ENCODE data around the gene TADA1. TPM values are rescaled to one million over a fixed set of nuclear protein-coding genes. Genes with fewer than 3 reads are reported as not detected.

The TADA1 gene
- total RNA-seq, 2 donors from 2014 or later: 10.1 to 12.1 TPM

DNA sequence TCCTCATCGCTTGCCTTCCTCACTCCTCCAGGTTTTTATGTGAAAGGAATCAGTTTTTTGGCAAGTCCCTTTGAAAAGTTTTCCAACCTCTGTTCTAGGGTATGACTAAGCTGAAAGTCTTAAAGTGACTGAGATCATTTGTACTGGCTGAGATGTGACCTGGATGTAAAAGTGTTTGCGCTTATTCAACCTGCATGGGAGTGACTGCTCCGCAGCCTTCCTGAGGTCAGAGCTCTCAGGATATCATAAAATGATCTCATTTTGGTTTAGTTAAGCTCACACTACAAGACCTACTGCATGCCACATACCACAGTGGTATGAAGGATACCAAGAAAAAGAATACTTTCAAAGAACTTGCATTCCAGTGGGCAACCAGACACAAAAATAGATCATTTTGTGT is 29.8 kb upstream of the TADA1 start:
- intact Hi-C loops (cut with DNase I): no loop called here
- Histone ChIP-seq H3K4me3 (no peak overlapping the region), H3K9me3 (no peaks in the 10 kb centered on the region), H3K4me1 (no peaks in the 10 kb centered on the region), H3K36me3 (no peaks in the 10 kb centered on the region), H3K9ac (ENCODE audit: low read depth in 2 of 2, low read length in 2 of 2) (no peak overlapping the region), H3K27me3 (no peaks in the 10 kb centered on the region), H3K27ac (no peak overlapping the region)
- DNase-seq: no peak
- TF ChIP-seq, protein P1, sequence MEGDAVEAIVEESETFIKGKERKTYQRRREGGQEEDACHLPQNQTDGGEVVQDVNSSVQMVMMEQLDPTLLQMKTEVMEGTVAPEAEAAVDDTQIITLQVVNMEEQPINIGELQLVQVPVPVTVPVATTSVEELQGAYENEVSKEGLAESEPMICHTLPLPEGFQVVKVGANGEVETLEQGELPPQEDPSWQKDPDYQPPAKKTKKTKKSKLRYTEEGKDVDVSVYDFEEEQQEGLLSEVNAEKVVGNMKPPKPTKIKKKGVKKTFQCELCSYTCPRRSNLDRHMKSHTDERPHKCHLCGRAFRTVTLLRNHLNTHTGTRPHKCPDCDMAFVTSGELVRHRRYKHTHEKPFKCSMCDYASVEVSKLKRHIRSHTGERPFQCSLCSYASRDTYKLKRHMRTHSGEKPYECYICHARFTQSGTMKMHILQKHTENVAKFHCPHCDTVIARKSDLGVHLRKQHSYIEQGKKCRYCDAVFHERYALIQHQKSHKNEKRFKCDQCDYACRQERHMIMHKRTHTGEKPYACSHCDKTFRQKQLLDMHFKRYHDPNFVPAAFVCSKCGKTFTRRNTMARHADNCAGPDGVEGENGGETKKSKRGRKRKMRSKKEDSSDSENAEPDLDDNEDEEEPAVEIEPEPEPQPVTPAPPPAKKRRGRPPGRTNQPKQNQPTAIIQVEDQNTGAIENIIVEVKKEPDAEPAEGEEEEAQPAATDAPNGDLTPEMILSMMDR (IDR thresholded peaks at IDR 0.05): no peak

DNA sequence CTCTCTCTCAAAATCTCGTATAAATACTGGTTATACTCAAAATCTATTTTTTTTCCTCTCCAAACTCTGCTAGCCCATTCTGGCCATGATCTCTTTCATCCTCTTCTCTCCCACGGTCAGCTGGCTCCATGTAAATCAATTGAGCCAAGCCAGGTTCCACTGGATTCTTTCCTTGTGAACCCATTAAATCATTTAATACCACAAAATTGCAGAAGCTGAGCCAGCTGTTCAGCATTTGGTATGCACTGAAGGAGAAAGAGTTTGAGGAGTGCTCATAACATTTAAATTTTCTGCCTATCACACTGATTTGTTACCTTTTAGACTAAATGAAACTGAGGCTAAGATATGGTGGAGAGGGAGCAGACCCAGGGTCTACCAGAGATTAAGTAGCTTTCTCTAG is 29.1 kb upstream of the TADA1 start:
- TF ChIP-seq, protein P1 (IDR thresholded peaks at IDR 0.05): no peak
- no peak overlapping the region for H3K4me3 ChIP-seq
- DNase-seq: no peak
- H3K9ac ChIP-seq (ENCODE audit: low read depth in 2 of 2, low read length in 2 of 2): no peak overlapping the region
- no peaks in the 10 kb centered on the region for H3K27me3 ChIP-seq
- intact Hi-C loops (cut with DNase I): no loop called here
- no peaks in the 10 kb centered on the region for H3K9me3 ChIP-seq
- no peaks in the 10 kb centered on the region for H3K4me1 ChIP-seq
- no peak overlapping the region for H3K27ac ChIP-seq
- H3K36me3 ChIP-seq: no peaks in the 10 kb centered on the region

DNA sequence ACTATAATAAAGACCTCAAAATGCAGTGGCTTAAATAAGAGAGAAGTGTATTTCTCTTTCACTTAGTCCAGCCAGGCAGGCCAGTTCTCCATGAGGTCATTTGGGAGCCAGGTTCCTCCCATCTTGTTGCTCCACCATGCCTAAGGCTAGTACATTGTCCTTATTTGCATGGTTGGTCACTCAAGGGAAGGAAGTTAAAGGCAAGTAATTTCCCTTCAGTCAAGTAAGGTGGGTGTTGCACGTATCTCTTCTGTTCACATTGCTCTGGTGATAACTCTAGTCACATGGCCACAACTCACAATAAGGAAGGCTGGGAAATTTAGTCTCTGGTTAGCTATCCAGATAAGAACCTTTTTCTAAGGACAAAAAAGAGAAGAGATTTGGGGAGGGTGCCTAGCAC is 27.2 kb upstream of the TADA1 start:
- Histone ChIP-seq H3K36me3 (no peaks in the 10 kb centered on the region), H3K9me3 (no peaks in the 10 kb centered on the region), H3K4me3 (no peak overlapping the region), H3K9ac (ENCODE audit: low read depth in 2 of 2, low read length in 2 of 2) (no peak overlapping the region), H3K4me1 (no peaks in the 10 kb centered on the region), H3K27me3 (no peaks in the 10 kb centered on the region), H3K27ac (no peak overlapping the region)
- intact Hi-C loops (cut with DNase I): no loop called here
- DNase-seq: no peak
- TF ChIP-seq, protein P1 (IDR thresholded peaks at IDR 0.05): no peak

DNA sequence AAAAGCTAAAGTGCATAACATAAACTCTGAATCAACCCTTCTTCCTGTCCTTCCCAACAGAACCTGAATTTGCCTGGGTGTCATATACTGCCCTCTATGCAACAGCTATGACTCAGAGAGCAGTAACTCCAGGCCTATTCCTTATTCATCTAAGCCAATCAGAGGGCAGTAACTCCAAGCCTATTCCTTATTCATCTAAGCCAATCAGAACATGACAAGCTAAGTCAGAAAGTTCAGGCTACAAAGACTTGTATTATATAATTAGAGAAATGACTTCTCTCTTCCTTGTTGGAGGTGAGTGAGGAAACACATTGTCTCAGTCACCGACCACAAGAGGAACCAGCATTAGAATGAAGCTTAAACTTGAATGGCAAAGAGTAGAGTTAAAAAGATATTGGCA is 26.2 kb upstream of the TADA1 start:
- Histone ChIP-seq H3K27ac (no peak overlapping the region), H3K9ac (ENCODE audit: low read depth in 2 of 2, low read length in 2 of 2) (no peak overlapping the region), H3K4me3 (no peak overlapping the region), H3K27me3 (no peaks in the 10 kb centered on the region), H3K9me3 (no peaks in the 10 kb centered on the region), H3K36me3 (no peaks in the 10 kb centered on the region), H3K4me1 (no peaks in the 10 kb centered on the region)
- intact Hi-C loops (cut with DNase I): no loop called here
- TF ChIP-seq, protein P1 (IDR thresholded peaks at IDR 0.05): no peak
- DNase-seq: no peak

DNA sequence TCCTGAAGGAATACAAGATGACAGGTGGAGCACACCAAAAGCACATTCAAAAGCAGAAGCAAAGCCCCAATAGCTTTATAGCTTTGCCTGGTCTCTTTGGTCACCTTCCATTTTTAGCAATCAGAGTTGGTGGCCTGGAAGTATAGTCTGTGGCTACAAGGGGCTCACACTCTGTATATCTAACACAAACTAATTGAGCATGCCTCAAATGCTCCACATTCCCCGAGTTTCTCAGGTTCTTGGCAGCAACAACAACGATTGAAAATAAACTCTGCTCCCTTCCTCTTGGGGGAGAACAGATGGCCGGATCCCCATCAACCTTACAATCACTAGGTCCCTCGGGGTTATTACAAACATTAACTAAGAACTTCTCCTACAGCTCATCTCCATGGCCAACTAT is 24.9 kb upstream of the TADA1 start:
- no peaks in the 10 kb centered on the region for H3K36me3 ChIP-seq
- H3K9ac ChIP-seq (ENCODE audit: low read depth in 2 of 2, low read length in 2 of 2): no peak overlapping the region
- no peaks in the 10 kb centered on the region for H3K9me3 ChIP-seq
- no peak overlapping the region for H3K4me3 ChIP-seq
- no peak overlapping the region for H3K27ac ChIP-seq
- intact Hi-C loops (cut with DNase I): no loop called here
- no peaks in the 10 kb centered on the region for H3K4me1 ChIP-seq
- no peaks in the 10 kb centered on the region for H3K27me3 ChIP-seq
- no peak for DNase-seq
- TF ChIP-seq, protein P1 (IDR thresholded peaks at IDR 0.05): no peak

DNA sequence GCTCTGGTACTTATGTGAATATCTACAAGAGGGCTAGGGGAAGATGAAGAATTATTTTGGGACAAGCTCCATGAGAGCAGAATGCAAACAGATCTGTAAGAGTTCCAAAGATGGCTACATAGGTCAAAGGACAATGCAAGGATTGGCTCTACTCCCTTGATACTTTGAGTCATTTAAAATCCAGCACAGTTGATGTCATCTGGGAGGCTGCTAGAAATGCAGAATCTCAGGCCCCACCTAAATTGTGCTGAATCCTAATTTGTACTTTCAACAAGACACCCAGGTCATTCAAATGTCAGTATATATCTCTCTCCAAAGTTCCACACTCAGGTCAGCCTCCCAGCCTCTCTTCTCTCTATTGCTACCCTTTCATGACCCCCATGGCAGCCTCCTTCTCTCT is 23.7 kb upstream of the TADA1 start:
- TF ChIP-seq, protein P1 (IDR thresholded peaks at IDR 0.05): no peak

More for the DNA sequence above, 23.7 kb upstream of the TADA1 start:
- H3K9ac ChIP-seq (ENCODE audit: low read depth in 2 of 2, low read length in 2 of 2): no peak overlapping the region
- H3K4me1 ChIP-seq: no peaks in the 10 kb centered on the region
- no peak for DNase-seq
- no peak overlapping the region for H3K27ac ChIP-seq
- no peaks in the 10 kb centered on the region for H3K27me3 ChIP-seq
- H3K9me3 ChIP-seq: no peaks in the 10 kb centered on the region
- H3K36me3 ChIP-seq: no peaks in the 10 kb centered on the region
- intact Hi-C loops (cut with DNase I): no loop called here
- H3K4me3 ChIP-seq: no peak overlapping the region

Measured in colonic mucosa (tissue), 4 donors.